MG63 (cell line): ENCODE measurements around the gene ABCA13. TPM values are rescaled to one million over a fixed set of nuclear protein-coding genes. Genes with fewer than 3 reads are reported as not detected.

Source experiments
- DNase-seq: peaks from one replicate; pipeline ENCODE4 v3.0.0-alpha.2; 2020
- H3K27me3 ChIP-seq: fragments of 250-450 bp; sonication (Bioruptor Pico); 2 replicates; pipeline ENCODE4 v1.5.1; 2020; ENCODE audit warnings: mild to moderate bottlenecking, moderate library complexity
- H3K36me3 ChIP-seq: fragments of 250-450 bp; sonication (Bioruptor Pico); 2 replicates; pipeline ENCODE4 v1.5.1; 2020; ENCODE audit warnings: mild to moderate bottlenecking, moderate library complexity
- H3K4me3 ChIP-seq: fragments of 250-450 bp; sonication (Bioruptor Pico); 2 replicates; pipeline ENCODE4 v1.5.1; 2020; ENCODE audit warnings: mild to moderate bottlenecking, moderate library complexity
- H3K9me3 ChIP-seq: fragments of 250-450 bp; sonication (Bioruptor Pico); 2 replicates; pipeline ENCODE4 v1.5.1; 2020; ENCODE audit warnings: mild to moderate bottlenecking, moderate library complexity
- total RNA-seq: library from RNA; depleted of rRNA; stranded (reverse); fragments of >200 nt; shearing (Covaris generic); gene quantifications from 2 replicates; pipeline ENCODE4 v1.2.3, GENCODE V29; 2014; ENCODE audit warnings: low replicate concordance

Gene ABCA13
- total RNA-seq, 1 experiment from 2014 or later, result not detected

- Histone ChIP-seq H3K4me3 (no peak overlapping the region), H3K27me3 (no peaks in the 10 kb centered on the region), H3K36me3 (no peaks in the 10 kb centered on the region), H3K9me3 (no peaks in the 10 kb centered on the region)
- DNase-seq, result no peak
Observed at GRCh38 chr7:48458701-48459524, 287.7 kb downstream of the ABCA13 start.

GRCh38 chr7:48466713-48467112 is 295.5 kb downstream of the ABCA13 start:
- no peak overlapping the region for H3K4me3 ChIP-seq
- no peaks in the 10 kb centered on the region for H3K36me3 ChIP-seq
- no peaks in the 10 kb centered on the region for H3K27me3 ChIP-seq
- DNase-seq, result no peak
- no peaks in the 10 kb centered on the region for H3K9me3 ChIP-seq

- Histone ChIP-seq H3K4me3 (no peak overlapping the region), H3K9me3 (no peaks in the 10 kb centered on the region), H3K27me3 (no peaks in the 10 kb centered on the region), H3K36me3 (no peaks in the 10 kb centered on the region)
- DNase-seq, result no peak
Observed at GRCh38 chr7:48471196-48471595, 299.9 kb downstream of the ABCA13 start.

GRCh38 chr7:48472640-48473039 is 301.4 kb downstream of the ABCA13 start:
- H3K27me3 ChIP-seq, result no peaks in the 10 kb centered on the region
- H3K9me3 ChIP-seq, result no peaks in the 10 kb centered on the region
- H3K4me3 ChIP-seq, result no peak overlapping the region
- DNase-seq, result no peak
- H3K36me3 ChIP-seq, result no peaks in the 10 kb centered on the region

- no peaks in the 10 kb centered on the region for H3K36me3 ChIP-seq
- no peaks in the 10 kb centered on the region for H3K9me3 ChIP-seq
- H3K4me3 ChIP-seq, result no peak overlapping the region
- no peaks in the 10 kb centered on the region for H3K27me3 ChIP-seq
- DNase-seq, result no peak
Observed at GRCh38 chr7:48473205-48473865, 302.1 kb downstream of the ABCA13 start.

- no peaks in the 10 kb centered on the region for H3K9me3 ChIP-seq
- H3K36me3 ChIP-seq, result no peaks in the 10 kb centered on the region
- no peak for DNase-seq
- H3K27me3 ChIP-seq, result no peaks in the 10 kb centered on the region
- no peak overlapping the region for H3K4me3 ChIP-seq
Observed at GRCh38 chr7:48481235-48481634, 310.0 kb downstream of the ABCA13 start.

GRCh38 chr7:48497521-48497920 is 326.3 kb downstream of the ABCA13 start:
- H3K27me3 ChIP-seq, result no peaks in the 10 kb centered on the region
- H3K36me3 ChIP-seq, result no peaks in the 10 kb centered on the region
- DNase-seq, result no peak
- no peaks in the 10 kb centered on the region for H3K9me3 ChIP-seq
- H3K4me3 ChIP-seq, result no peak overlapping the region

- H3K36me3 ChIP-seq, result no peaks in the 10 kb centered on the region
- H3K27me3 ChIP-seq, result no peaks in the 10 kb centered on the region
- DNase-seq, result no peak
- no peaks in the 10 kb centered on the region for H3K9me3 ChIP-seq
- no peak overlapping the region for H3K4me3 ChIP-seq
Observed at GRCh38 chr7:48502021-48502420, 330.8 kb downstream of the ABCA13 start.

- no peak overlapping the region for H3K4me3 ChIP-seq
- no peak for DNase-seq
- H3K9me3 ChIP-seq, result no peaks in the 10 kb centered on the region
- no peaks in the 10 kb centered on the region for H3K27me3 ChIP-seq
- H3K36me3 ChIP-seq, result no peaks in the 10 kb centered on the region
Observed at GRCh38 chr7:48505051-48505450, 333.8 kb downstream of the ABCA13 start.

- Histone ChIP-seq H3K9me3 (no peaks in the 10 kb centered on the region), H3K4me3 (no peak overlapping the region), H3K27me3 (no peaks in the 10 kb centered on the region), H3K36me3 (no peaks in the 10 kb centered on the region)
- no peak for DNase-seq
Observed at GRCh38 chr7:48505466-48505865, 334.2 kb downstream of the ABCA13 start.

GRCh38 chr7:48506569-48506968 is 335.3 kb downstream of the ABCA13 start:
- Histone ChIP-seq H3K9me3 (no peaks in the 10 kb centered on the region), H3K27me3 (no peaks in the 10 kb centered on the region), H3K36me3 (no peaks in the 10 kb centered on the region), H3K4me3 (no peak overlapping the region)
- DNase-seq, result no peak

GRCh38 chr7:48511080-48511479 is 339.8 kb downstream of the ABCA13 start:
- Histone ChIP-seq H3K27me3 (peaks cover 2% of the 10 kb centered on the region; the same call in 1 of the 2 replicates), H3K9me3 (no peaks in the 10 kb centered on the region), H3K36me3 (no peaks in the 10 kb centered on the region), H3K4me3 (no peak overlapping the region)
- no peak for DNase-seq

GRCh38 chr7:48512892-48513291 is 341.6 kb downstream of the ABCA13 start:
- Histone ChIP-seq H3K36me3 (no peaks in the 10 kb centered on the region), H3K4me3 (no peak overlapping the region), H3K27me3 (peaks cover 2% of the 10 kb centered on the region; the same call in 1 of the 2 replicates), H3K9me3 (no peaks in the 10 kb centered on the region)
- DNase-seq, result no peak

GRCh38 chr7:48515171-48515570 is 343.9 kb downstream of the ABCA13 start:
- Histone ChIP-seq H3K36me3 (no peaks in the 10 kb centered on the region), H3K27me3 (peaks cover 2% of the 10 kb centered on the region; the same call in 1 of the 2 replicates), H3K9me3 (no peaks in the 10 kb centered on the region), H3K4me3 (no peak overlapping the region)
- no peak for DNase-seq

- no peaks in the 10 kb centered on the region for H3K9me3 ChIP-seq
- no peak overlapping the region for H3K4me3 ChIP-seq
- H3K27me3 ChIP-seq, result no peaks in the 10 kb centered on the region
- no peak for DNase-seq
- no peaks in the 10 kb centered on the region for H3K36me3 ChIP-seq
Observed at GRCh38 chr7:48518092-48518491, 346.8 kb downstream of the ABCA13 start.

GRCh38 chr7:48522692-48523091 is 351.4 kb downstream of the ABCA13 start:
- no peak overlapping the region for H3K4me3 ChIP-seq
- H3K9me3 ChIP-seq, result no peaks in the 10 kb centered on the region
- no peak for DNase-seq
- H3K27me3 ChIP-seq, result no peaks in the 10 kb centered on the region
- no peaks in the 10 kb centered on the region for H3K36me3 ChIP-seq

- no peak for DNase-seq
- H3K27me3 ChIP-seq, result no peaks in the 10 kb centered on the region
- no peaks in the 10 kb centered on the region for H3K36me3 ChIP-seq
- H3K9me3 ChIP-seq, result no peaks in the 10 kb centered on the region
- no peak overlapping the region for H3K4me3 ChIP-seq
Observed at GRCh38 chr7:48525736-48526732, 354.8 kb downstream of the ABCA13 start.
